Upper lobe of left lung (tissue), 6 donors: ENCODE measurements around the gene NXPE3. TPM values are rescaled to one million over a fixed set of nuclear protein-coding genes. Genes with fewer than 3 reads are reported as not detected.

Experiments used
- ATAC-seq, 2 donors: fragments of 200-7000 bp; cut with Tn5 transposase; one replicate each; pipeline ENCODE4 v1.9.1; 2022; ENCODE audit warnings: mild to moderate bottlenecking in 2 of 2, moderate library complexity in 2 of 2; ENCODE audit not compliant: low FRiP score in 2 of 2
- DNase-seq, 2 donors: peaks; one replicate each; pipeline ENCODE4 v3.0.0-alpha.2; 2019 to 2020
- H3K27ac ChIP-seq, 4 donors: fragments of 200-600 bp; sonication (generic); one replicate each; pipeline ENCODE4 v1.5.1; 2016 to 2019
- H3K27me3 ChIP-seq, 4 donors: fragments of 200-600 bp; sonication (generic); one replicate each; pipeline ENCODE4 v1.5.1; 2017 to 2019
- H3K36me3 ChIP-seq, 4 donors: fragments of 200-600 bp; sonication (generic); one replicate each; pipeline ENCODE4 v1.5.1; 2016 to 2019
- H3K4me1 ChIP-seq, 4 donors: fragments of 200-600 bp; sonication (generic); one replicate each; pipeline ENCODE4 v1.5.1; 2018 to 2019
- H3K4me3 ChIP-seq, 4 donors: fragments of 200-600 bp; sonication (generic); one replicate each; pipeline ENCODE4 v1.5.1; 2017 to 2019; ENCODE audit warnings: mild to moderate bottlenecking in 2 of 4, moderate library complexity in 1 of 4
- H3K9me3 ChIP-seq, 4 donors: fragments of 200-600 bp; sonication (generic); one replicate each; pipeline ENCODE4 v1.5.1; 2018 to 2019
- EP300 ChIP-seq, 4 donors: sonication (generic); formaldehyde crosslinking; IDR thresholded peaks; one replicate each; pipeline ENCODE4 v1.5.1; 2017; ENCODE audit warnings: antibody characterized with exemption in 4 of 4, control low read depth in 2 of 4
- POLR2A ChIP-seq, 4 donors: fragments of 450-650 bp; IDR thresholded peaks; one replicate each; pipeline ENCODE4 v1.5.1; 2016 to 2017; ENCODE audit warnings: antibody characterized with exemption in 4 of 4, mild to moderate bottlenecking in 2 of 4
- POLR2AphosphoS5 ChIP-seq, 2 donors: sonication (generic); formaldehyde crosslinking; IDR thresholded peaks; one replicate each; pipeline ENCODE4 v1.5.1; 2017; ENCODE audit warnings: antibody characterized with exemption in 2 of 2
- WGBS, 2 donors: methylation state at CpG; one replicate each; pipeline ENCODE4 v1.1.5; 2017 to 2018; 5-methylcytosine and 5-hydroxymethylcytosine counted together
- total RNA-seq, 6 donors: library from RNA; depleted of rRNA in 4 of 6; stranded (reverse); fragments of >200 nt in 4 of 6; gene quantifications; one replicate each; pipeline versions ENCODE4 v1.1.0 to v1.2.1, GENCODE V29; 2016 to 2021
- TF ChIP-seq, protein P1 (sequence below), 6 experiments: fragments of 450-650 bp in 4 of 6; fragments of 200-600 bp in 2 of 6; sonication (generic) in 2 of 6; IDR thresholded peaks; one replicate each; pipeline ENCODE4 v1.5.1; 2016 to 2019; ENCODE audit warnings: antibody characterized with exemption in 6 of 6
- donor health status: DM: no; HTN: no; CAD: no; lungs with moderate emphysema.
- donor health status: DM: no; HTN: yes; CAD: no; lungs with severe emphysema.

Gene NXPE3
- total RNA-seq, 6 donors from 2014 or later: 7.2 to 16.8 (median 15.5) TPM

DNA sequence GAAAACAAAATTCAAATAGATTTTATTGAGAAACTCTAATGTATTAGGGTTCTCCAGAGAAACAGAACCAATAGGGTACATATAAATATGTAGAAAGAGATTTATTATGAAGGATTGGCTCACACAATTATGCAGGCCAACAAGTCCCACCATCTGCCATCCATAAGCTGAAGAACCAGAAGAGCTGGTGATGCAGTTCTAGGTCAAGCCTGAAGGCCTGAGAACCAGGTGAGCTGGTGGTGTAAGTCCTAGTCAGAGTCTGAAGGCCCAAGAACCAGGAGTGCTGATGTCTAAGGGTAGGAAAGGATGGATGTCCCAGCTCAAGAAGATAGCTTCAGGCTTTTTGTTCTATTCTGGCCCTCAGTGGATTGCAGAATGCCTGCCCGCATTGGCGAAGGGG lies 67.7 kb downstream of the NXPE3 start:
- DNase-seq (no peak), ATAC-seq (no peak)
- Histone ChIP-seq H3K36me3 (no peaks in the 10 kb centered on the region), H3K27me3 (no peaks in the 10 kb centered on the region), H3K4me1 (peaks cover 11 to 22% (median 17%) of the 10 kb centered on the region in 4 donors), H3K9me3 (no peaks in the 10 kb centered on the region), H3K27ac (peak overlapping the region; percentile 51 to 100 (median 80)), H3K4me3 (no peak overlapping the region)
- TF ChIP-seq POLR2AphosphoS5 (IDR thresholded peaks at IDR 0.05) (peak in 1 of 2 donors; percentile 4), POLR2A (IDR thresholded peaks at IDR 0.05) (no peak)
- 93 to 94% methylated on average over 2 of the region's 2 CpGs for WGBS, 2 donors

DNA sequence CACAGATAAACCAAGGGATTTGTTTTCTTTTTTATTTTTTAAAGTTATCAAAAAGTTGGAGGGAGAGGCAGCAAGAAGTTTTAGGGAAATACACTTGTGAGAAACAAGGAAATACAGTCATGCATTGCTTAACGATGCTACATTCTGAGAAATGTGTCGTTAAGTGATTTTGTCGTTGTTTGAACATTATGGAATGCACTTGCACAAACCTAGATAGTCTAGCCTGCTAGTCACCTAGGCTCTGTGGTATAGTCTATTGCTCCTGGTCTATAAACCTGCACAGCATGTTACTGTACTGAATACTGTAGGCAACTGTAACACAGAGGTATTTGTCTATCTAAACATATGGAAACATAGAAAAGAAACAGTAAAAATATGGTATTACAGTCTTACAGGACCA lies 68.3 kb downstream of the NXPE3 start:
- Histone ChIP-seq H3K27me3 (no peaks in the 10 kb centered on the region), H3K27ac (peak overlapping the region; percentile 98 to 100 (median 99)), H3K4me3 (no peak overlapping the region), H3K4me1 (peaks cover 11 to 29% (median 21%) of the 10 kb centered on the region in 4 donors), H3K9me3 (no peaks in the 10 kb centered on the region), H3K36me3 (peaks cover 0 to 6% (median 3%) of the 10 kb centered on the region in 4 donors)
- TF ChIP-seq POLR2AphosphoS5 (IDR thresholded peaks at IDR 0.05): peak in 1 of 2 donors; percentile 82
- TF ChIP-seq, protein P1, sequence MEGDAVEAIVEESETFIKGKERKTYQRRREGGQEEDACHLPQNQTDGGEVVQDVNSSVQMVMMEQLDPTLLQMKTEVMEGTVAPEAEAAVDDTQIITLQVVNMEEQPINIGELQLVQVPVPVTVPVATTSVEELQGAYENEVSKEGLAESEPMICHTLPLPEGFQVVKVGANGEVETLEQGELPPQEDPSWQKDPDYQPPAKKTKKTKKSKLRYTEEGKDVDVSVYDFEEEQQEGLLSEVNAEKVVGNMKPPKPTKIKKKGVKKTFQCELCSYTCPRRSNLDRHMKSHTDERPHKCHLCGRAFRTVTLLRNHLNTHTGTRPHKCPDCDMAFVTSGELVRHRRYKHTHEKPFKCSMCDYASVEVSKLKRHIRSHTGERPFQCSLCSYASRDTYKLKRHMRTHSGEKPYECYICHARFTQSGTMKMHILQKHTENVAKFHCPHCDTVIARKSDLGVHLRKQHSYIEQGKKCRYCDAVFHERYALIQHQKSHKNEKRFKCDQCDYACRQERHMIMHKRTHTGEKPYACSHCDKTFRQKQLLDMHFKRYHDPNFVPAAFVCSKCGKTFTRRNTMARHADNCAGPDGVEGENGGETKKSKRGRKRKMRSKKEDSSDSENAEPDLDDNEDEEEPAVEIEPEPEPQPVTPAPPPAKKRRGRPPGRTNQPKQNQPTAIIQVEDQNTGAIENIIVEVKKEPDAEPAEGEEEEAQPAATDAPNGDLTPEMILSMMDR (IDR thresholded peaks at IDR 0.05): no peak
- TF ChIP-seq EP300 (IDR thresholded peaks at IDR 0.05): peak in 2 of 4 donors; percentile 51 to 90
- peak in 1 of 4 donors; percentile 9 for TF ChIP-seq POLR2A (IDR thresholded peaks at IDR 0.05)
- ATAC-seq: peak in 1 of 2 donors; percentile 38
- 40 to 68% methylated on average over 3 of the region's 3 CpGs for WGBS, 2 donors
- no peak for DNase-seq

DNA sequence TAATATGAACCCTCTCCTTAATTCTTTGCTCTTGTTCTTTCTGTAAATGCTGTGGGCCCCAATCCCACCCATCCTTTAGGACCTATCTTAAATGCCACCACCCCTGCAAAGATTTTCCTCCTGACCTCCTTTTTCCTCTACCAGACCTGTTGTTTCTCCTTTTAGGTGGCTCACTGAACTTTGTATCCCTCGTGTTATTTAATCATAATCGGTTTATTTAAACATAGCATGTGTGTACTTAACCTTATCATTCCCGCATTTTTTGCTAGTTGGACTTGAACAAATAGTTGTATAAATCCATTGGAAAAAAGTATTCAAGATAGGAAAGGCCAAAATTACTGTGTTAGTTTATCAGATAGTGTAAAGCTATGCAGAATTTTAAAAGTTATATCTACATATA lies 69.3 kb downstream of the NXPE3 start:
- H3K4me1 ChIP-seq: peaks cover 20 to 38% (median 27%) of the 10 kb centered on the region in 4 donors
- DNase-seq: no peak
- TF ChIP-seq POLR2A (IDR thresholded peaks at IDR 0.05): no peak
- TF ChIP-seq, protein P1 (IDR thresholded peaks at IDR 0.05): no peak
- no peak for TF ChIP-seq POLR2AphosphoS5 (IDR thresholded peaks at IDR 0.05)
- no peak for TF ChIP-seq EP300 (IDR thresholded peaks at IDR 0.05)
- H3K9me3 ChIP-seq: no peaks in the 10 kb centered on the region
- peak overlapping the region in 2 of 4 donors; percentile 65 to 81 for H3K4me3 ChIP-seq
- ATAC-seq: no peak
- H3K36me3 ChIP-seq: peaks cover 8 to 16% (median 12%) of the 10 kb centered on the region in 4 donors
- H3K27me3 ChIP-seq: no peaks in the 10 kb centered on the region
- 28 to 38% methylated on average over 3 of the region's 3 CpGs for WGBS, 2 donors
- peak overlapping the region; percentile 98 to 100 (median 99) for H3K27ac ChIP-seq

DNA sequence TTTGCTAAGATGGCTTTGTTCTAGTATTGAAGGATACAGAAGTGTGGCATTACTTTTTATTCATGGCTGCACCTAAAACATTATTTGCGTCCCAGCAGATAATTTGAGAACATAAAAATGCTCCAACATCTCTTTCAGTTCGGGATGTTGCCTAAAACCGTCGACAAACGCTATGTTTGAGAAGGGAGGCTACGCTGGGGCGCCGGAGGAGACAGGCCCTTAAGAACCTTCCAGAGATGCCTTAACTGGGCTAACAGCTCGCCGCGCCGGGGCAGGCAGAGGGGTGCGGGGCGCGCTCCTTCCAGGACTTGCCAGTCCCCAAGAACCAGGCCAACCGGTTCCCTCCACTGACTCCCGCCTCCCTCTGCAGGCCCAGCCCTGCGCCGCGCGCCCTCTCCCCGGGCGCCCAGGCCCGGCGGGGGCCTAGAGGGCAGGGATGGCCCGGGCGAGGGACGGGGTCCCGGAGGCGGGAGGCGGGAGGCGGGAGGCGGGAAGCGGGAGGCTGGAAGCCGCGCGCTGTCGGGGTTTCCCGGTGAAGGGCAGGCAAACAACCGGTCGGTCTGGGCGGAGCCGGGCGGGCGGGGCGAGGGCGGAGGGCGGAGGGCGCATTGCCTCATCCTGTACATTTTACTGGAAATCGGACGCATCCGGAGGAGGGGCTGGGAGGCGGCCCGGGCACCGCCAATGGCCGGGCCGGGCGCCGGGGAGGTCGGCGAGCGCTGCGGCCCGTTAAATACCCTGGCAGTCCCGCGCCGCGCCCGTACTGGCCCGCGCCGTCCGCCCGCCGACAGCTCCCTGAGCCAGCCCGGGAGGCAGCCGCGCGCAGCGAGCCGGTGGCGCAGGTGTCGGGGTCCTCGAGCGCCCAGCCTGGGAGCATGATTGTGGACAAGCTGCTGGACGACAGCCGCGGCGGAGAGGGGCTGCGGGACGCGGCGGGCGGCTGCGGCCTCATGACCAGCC lies 70.0 kb downstream of the NXPE3 start, which contains the start of gene NFKBIZ:
Gene NFKBIZ, plus strand, starts transcription at position 761 of the 960 bp plus-strand sequence. Its CDS starts 115 bp downstream, at position 876.
- ATAC-seq (peak; percentile 94 to 96), DNase-seq (peak; percentile 96 to 100)
- Histone ChIP-seq H3K27me3 (no peaks in the 10 kb centered on the region), H3K27ac (peak within 1 kb of the TSS; percentile 98 to 100 (median 99)), H3K9me3 (no peaks in the 10 kb centered on the region), H3K36me3 (peaks cover 15 to 23% (median 18%) of the 10 kb centered on the region in 4 donors), H3K4me1 (peaks cover 27 to 46% (median 34%) of the 10 kb centered on the region in 4 donors), H3K4me3 (peak within 1 kb of the TSS; percentile 65 to 93 (median 82))
- 2 to 5% methylated on average over 12 to 25 of the region's 95 CpGs for WGBS, 2 donors
- TF ChIP-seq EP300 (IDR thresholded peaks at IDR 0.05): peak in 3 of 4 donors; percentile 52 to 84 (median 80)
- peak; percentile 93 to 100 (median 100) for TF ChIP-seq POLR2A (IDR thresholded peaks at IDR 0.05)
- TF ChIP-seq, protein P1 (IDR thresholded peaks at IDR 0.05): peak in 1 of 6 experiments; percentile 30
- TF ChIP-seq POLR2AphosphoS5 (IDR thresholded peaks at IDR 0.05): peak; percentile 97 to 100

DNA sequence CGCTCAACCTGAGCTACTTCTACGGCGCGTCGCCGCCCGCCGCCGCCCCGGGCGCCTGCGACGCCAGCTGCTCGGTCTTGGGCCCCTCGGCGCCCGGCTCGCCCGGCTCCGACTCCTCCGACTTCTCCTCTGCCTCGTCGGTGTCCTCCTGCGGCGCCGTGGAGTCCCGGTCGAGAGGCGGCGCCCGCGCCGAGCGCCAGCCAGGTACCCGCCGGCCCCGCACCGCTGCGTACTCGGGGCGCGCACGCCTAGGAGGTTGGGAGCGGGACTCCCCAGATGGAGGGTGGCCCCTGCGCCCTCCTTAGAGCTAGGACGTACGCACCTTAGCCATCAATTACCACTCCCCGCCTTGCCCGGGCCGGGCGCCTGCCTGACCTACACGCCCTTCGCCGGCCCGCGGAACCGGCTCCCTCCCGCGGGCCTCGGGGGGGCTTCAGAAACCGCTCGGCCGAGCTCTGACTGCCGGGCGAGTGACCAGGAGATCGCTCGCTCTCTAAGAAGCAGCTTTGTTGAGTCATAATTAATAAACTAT lies 70.8 kb downstream of the NXPE3 start:
- peak overlapping the region; percentile 65 to 93 (median 82) for H3K4me3 ChIP-seq
- peaks cover 19 to 30% (median 25%) of the 10 kb centered on the region in 4 donors for H3K36me3 ChIP-seq
- no peaks in the 10 kb centered on the region for H3K9me3 ChIP-seq
- no peaks in the 10 kb centered on the region for H3K27me3 ChIP-seq
- 0% methylated on average over 11 to 37 of the region's 67 CpGs for WGBS, 2 donors
- TF ChIP-seq, protein P1 (IDR thresholded peaks at IDR 0.05): peak in 2 of 6 experiments; percentile 16 to 20
- TF ChIP-seq POLR2A (IDR thresholded peaks at IDR 0.05) (peak in 1 of 4 donors; percentile 28), POLR2AphosphoS5 (IDR thresholded peaks at IDR 0.05) (no peak), EP300 (IDR thresholded peaks at IDR 0.05) (no peak)
- DNase-seq (no peak), ATAC-seq (peak; percentile 1 to 57)
- peaks cover 33 to 52% (median 37%) of the 10 kb centered on the region in 4 donors for H3K4me1 ChIP-seq
- peak overlapping the region; percentile 98 to 100 (median 99) for H3K27ac ChIP-seq
